Measurements from ENCODE around the gene NACC2. TPM values are rescaled to one million over a fixed set of nuclear protein-coding genes. Genes with fewer than 3 reads are reported as not detected.

NACC2 gene
- total and polyA plus RNA-seq, 9 of the 15 experiments (the other 6 are each of a cell fraction or from before 2014, with no cell fraction given) = 0.70 to 25.1 (median 5.6) TPM

DNA sequence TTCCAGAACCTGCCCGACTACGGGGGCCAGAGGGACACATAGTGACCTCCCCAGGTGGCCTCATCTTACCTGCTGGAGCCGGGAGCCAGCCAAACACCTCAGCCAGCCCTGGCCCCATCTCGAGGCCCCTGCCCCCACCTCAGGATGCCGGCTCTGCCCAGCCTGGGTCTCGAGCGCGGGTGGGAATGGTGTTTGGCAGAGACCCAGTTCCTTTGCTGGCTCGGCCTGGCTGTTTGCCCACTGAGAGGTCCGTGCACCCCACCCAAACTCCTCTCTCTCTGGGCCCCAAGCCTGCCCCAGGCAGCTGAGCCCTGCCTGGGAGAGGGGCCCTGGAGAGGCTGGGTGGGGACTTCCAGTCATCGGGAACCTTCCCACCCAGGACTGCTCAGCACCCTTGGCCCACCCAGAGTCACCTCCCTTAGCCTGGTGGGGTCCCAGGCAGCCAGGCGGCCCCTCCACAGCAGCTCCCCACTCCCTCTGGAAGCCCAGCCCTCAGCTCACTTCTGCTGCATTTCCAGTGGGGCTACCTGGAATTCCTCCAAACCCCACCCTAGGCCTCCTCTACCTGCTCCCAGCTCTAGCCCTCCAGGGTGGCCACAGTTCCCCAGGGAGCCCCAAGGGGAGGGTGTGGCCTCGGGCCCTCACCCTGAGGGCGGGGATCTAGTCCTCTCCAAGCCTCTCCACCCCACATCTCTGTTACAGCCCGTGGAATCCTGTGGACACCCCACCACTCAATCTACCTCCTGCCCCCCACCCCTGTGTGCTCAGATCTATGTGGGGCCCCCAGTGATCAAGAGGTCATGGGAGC lies 91.5 kb downstream of the NACC2 start:
- in situ Hi-C loops (cut with MboI) (no loop called here), intact Hi-C loops (cut with micrococcal nuclease) (no loop called here)
- FAIRE-seq = peak; percentile 6
- peaks cover 7 to 63% of the 10 kb centered on the region in 2 experiments for H3K4me1 ChIP-seq (replicated peaks in 1 of 2; ENCODE audit: control insufficient read depth in 2 of 2, insufficient read depth in 2 of 2, low read length in 2 of 2)
- ChIA-PET POLR2A (interaction anchor here (0.7 to 1.1 kb wide), 3 partner anchors 8 to 1610 kb away, joined by 3 to 4 read pairs (median 3); no protein-coding TSS in a partner anchor), CTCF (ENCODE audit: low intra/inter-chr PET ratio) (no interaction called here)
- no peaks in the 10 kb centered on the region for H3K27me3 ChIP-seq (ENCODE audit: control insufficient read depth in 2 of 2, insufficient read depth in 2 of 2, low read length in 2 of 2)
- no peak overlapping the region for H3K4me3 ChIP-seq
- WGBS (ENCODE audit: insufficient coverage, low coverage, missing lambda C conversion rate) = 46% methylated on average over 13 of the region's 15 CpGs
- H3K79me2 ChIP-seq (ENCODE audit: control insufficient read depth, insufficient read depth, low read length) = no peaks in the 10 kb centered on the region
- DNase-seq (ENCODE audit: extremely low read depth in 1 of 4, low spot score in 3 of 4) = peak; percentile 38 to 75 (median 65)
- BruUV-seq (replicated peaks) = no TSS peak
- H3K9me3 ChIP-seq (replicated peaks; ENCODE audit: control insufficient read depth, insufficient read depth, low read depth, low read length) = no peaks in the 10 kb centered on the region
- H2AFZ ChIP-seq (ENCODE audit: low read depth, low read length) = no peak overlapping the region
- no peaks in the 10 kb centered on the region; the same call in 1 of the 2 replicates for H4K20me1 ChIP-seq (replicated peaks; ENCODE audit: control insufficient read depth, insufficient read depth, low read length)
- peak; percentile 81 for ATAC-seq
- peak overlapping the region in 1 of 2 experiments; percentile 54; a peak in 1 of 4 replicates for H3K9ac ChIP-seq (ENCODE audit: insufficient read depth in 1 of 2, low read depth in 2 of 2, low read length in 2 of 2)
- H3K36me3 ChIP-seq (ENCODE audit: control insufficient read depth, insufficient read depth, low read length) = peaks cover 8% of the 10 kb centered on the region; the same call in 1 of the 3 replicates
- no peak overlapping the region for H3K27ac ChIP-seq (ENCODE audit: extremely low read depth, low read depth, low read length)
- H3K4me2 ChIP-seq (ENCODE audit: insufficient read depth, low read length) = no peak overlapping the region
- H3K9me1 ChIP-seq (ENCODE audit: control insufficient read depth, insufficient read depth, low read length) = peaks cover 15% of the 10 kb centered on the region
- TF ChIP-seq HLTF (IDR thresholded peaks at IDR 0.05) (no peak), NFIC (IDR thresholded peaks at IDR 0.05) (peak; percentile 10; the same call in 1 of the 2 replicates), ZBTB7A (IDR thresholded peaks at IDR 0.05; ENCODE audit: borderline replicate concordance, control insufficient read depth, low read depth, low read length) (0 out of 2 replicates have a peak, but pooled peaks have one; percentile 12), POLR2G (IDR thresholded peaks at IDR 0.05; ENCODE audit: low read depth, low read length) (peak; percentile 66), ZNF589 (CRISPR knock-in tag; IDR thresholded peaks at IDR 0.05; ENCODE audit: low read depth) (no peak), SRF (CRISPR knock-in tag; IDR thresholded peaks at IDR 0.05) (peak in 1 of 2 experiments; percentile 38; a peak in 1 of 4 replicates), MAZ (CRISPR knock-in tag; conservative IDR thresholded peaks at IDR 0.05 in 1 of 2, IDR thresholded peaks at IDR 0.05 in 1 of 2) (peak in 1 of 2 experiments; percentile 25; a peak in 1 of 4 replicates)
- TF ChIP-seq, protein P1, sequence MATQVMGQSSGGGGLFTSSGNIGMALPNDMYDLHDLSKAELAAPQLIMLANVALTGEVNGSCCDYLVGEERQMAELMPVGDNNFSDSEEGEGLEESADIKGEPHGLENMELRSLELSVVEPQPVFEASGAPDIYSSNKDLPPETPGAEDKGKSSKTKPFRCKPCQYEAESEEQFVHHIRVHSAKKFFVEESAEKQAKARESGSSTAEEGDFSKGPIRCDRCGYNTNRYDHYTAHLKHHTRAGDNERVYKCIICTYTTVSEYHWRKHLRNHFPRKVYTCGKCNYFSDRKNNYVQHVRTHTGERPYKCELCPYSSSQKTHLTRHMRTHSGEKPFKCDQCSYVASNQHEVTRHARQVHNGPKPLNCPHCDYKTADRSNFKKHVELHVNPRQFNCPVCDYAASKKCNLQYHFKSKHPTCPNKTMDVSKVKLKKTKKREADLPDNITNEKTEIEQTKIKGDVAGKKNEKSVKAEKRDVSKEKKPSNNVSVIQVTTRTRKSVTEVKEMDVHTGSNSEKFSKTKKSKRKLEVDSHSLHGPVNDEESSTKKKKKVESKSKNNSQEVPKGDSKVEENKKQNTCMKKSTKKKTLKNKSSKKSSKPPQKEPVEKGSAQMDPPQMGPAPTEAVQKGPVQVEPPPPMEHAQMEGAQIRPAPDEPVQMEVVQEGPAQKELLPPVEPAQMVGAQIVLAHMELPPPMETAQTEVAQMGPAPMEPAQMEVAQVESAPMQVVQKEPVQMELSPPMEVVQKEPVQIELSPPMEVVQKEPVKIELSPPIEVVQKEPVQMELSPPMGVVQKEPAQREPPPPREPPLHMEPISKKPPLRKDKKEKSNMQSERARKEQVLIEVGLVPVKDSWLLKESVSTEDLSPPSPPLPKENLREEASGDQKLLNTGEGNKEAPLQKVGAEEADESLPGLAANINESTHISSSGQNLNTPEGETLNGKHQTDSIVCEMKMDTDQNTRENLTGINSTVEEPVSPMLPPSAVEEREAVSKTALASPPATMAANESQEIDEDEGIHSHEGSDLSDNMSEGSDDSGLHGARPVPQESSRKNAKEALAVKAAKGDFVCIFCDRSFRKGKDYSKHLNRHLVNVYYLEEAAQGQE (IDR thresholded peaks at IDR 0.05; ENCODE audit: borderline replicate concordance) = no peak
- TF ChIP-seq, protein P1 (CRISPR knock-in tag; IDR thresholded peaks at IDR 0.05; ENCODE audit: low read depth) = no peak
- TF ChIP-seq, protein P2, sequence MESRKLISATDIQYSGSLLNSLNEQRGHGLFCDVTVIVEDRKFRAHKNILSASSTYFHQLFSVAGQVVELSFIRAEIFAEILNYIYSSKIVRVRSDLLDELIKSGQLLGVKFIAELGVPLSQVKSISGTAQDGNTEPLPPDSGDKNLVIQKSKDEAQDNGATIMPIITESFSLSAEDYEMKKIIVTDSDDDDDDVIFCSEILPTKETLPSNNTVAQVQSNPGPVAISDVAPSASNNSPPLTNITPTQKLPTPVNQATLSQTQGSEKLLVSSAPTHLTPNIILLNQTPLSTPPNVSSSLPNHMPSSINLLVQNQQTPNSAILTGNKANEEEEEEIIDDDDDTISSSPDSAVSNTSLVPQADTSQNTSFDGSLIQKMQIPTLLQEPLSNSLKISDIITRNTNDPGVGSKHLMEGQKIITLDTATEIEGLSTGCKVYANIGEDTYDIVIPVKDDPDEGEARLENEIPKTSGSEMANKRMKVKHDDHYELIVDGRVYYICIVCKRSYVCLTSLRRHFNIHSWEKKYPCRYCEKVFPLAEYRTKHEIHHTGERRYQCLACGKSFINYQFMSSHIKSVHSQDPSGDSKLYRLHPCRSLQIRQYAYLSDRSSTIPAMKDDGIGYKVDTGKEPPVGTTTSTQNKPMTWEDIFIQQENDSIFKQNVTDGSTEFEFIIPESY (CRISPR knock-in tag; IDR thresholded peaks at IDR 0.05) = no peak

All from K562 (cell line).